H9 (cell line): ENCODE measurements around the gene PTPN11. TPM values are rescaled to one million over a fixed set of nuclear protein-coding genes. Genes with fewer than 3 reads are reported as not detected.

ENCODE experiments used
- DNase-seq: peaks from one replicate; pipeline ENCODE4 v3.0.0-alpha.2; 2017
- H2AFZ ChIP-seq: one replicate; pipeline ENCODE4 v1.6.1; 2013; ENCODE audit warnings: mild to moderate bottlenecking, low read length, control low read depth, moderate library complexity
- H2AK5ac ChIP-seq: 2 replicates; pipeline ENCODE4 v1.6.1; 2013; ENCODE audit warnings: low read length, control low read depth, mixed read lengths; ENCODE audit not compliant: insufficient read length
- H2BK120ac ChIP-seq: one replicate; pipeline ENCODE4 v1.6.1; 2013; ENCODE audit warnings: low read depth, mild to moderate bottlenecking, low read length, control low read depth, inconsistent platforms; ENCODE audit not compliant: poor library complexity, severe bottlenecking
- H2BK12ac ChIP-seq: 2 replicates; pipeline ENCODE4 v1.6.1; 2013; ENCODE audit warnings: low read length, control low read depth, mixed read lengths, low read depth; ENCODE audit not compliant: insufficient read length
- H2BK15ac ChIP-seq: 2 replicates; pipeline ENCODE4 v1.6.1; 2013; ENCODE audit warnings: low read depth, low read length, control low read depth
- H2BK20ac ChIP-seq: one replicate; pipeline ENCODE4 v1.6.1; 2013; ENCODE audit warnings: low read depth, mild to moderate bottlenecking, low read length, control low read depth, inconsistent platforms; ENCODE audit not compliant: poor library complexity, severe bottlenecking
- H2BK5ac ChIP-seq: 2 replicates; pipeline ENCODE4 v1.6.1; 2013; ENCODE audit warnings: low read length, control low read depth, mixed read lengths; ENCODE audit not compliant: insufficient read length
- H3K14ac ChIP-seq: 2 replicates; pipeline ENCODE4 v1.6.1; 2013; ENCODE audit warnings: low read length, control low read depth; ENCODE audit not compliant: insufficient read depth
- H3K18ac ChIP-seq: 2 replicates; pipeline ENCODE4 v1.6.1; 2013; ENCODE audit warnings: low read depth, mild to moderate bottlenecking, mixed read lengths, low read length, control low read depth; ENCODE audit not compliant: insufficient read length
- H3K23ac ChIP-seq: 2 replicates; pipeline ENCODE4 v1.6.1; 2013; ENCODE audit warnings: low read length, control low read depth, mixed read lengths, low read depth; ENCODE audit not compliant: insufficient read length
- H3K23me2 ChIP-seq: 2 replicates; pipeline ENCODE4 v1.6.1; 2013; ENCODE audit warnings: low read depth, mild to moderate bottlenecking, mixed read lengths, low read length, control low read depth; ENCODE audit not compliant: insufficient read length, poor library complexity, severe bottlenecking
- H3K27ac ChIP-seq: 2 replicates; pipeline ENCODE4 v1.5.1; 2013; ENCODE audit warnings: low read length, control low read depth, mixed read lengths, low read depth; ENCODE audit not compliant: insufficient read length
- H3K27me3 ChIP-seq: 2 replicates; pipeline ENCODE4 v1.6.1; 2013; ENCODE audit warnings: low read length, control low read depth, inconsistent platforms; ENCODE audit not compliant: insufficient read depth
- H3K4ac ChIP-seq: 2 replicates; pipeline ENCODE4 v1.6.1; 2013; ENCODE audit warnings: low read depth, mild to moderate bottlenecking, control low read depth, inconsistent platforms, low read length, moderate library complexity
- H3K4me1 ChIP-seq: 2 replicates; pipeline ENCODE4 v1.6.1; 2013; ENCODE audit warnings: low read length, control low read depth, inconsistent platforms; ENCODE audit not compliant: insufficient read depth
- H3K4me2 ChIP-seq: 2 replicates; pipeline ENCODE4 v1.6.1; 2013; ENCODE audit warnings: low read length, control low read depth, mixed read lengths; ENCODE audit not compliant: insufficient read length, insufficient read depth
- H3K56ac ChIP-seq: 2 replicates; pipeline ENCODE4 v1.6.1; 2013; ENCODE audit warnings: low read depth, mild to moderate bottlenecking, mixed read lengths, low read length, control low read depth; ENCODE audit not compliant: insufficient read length
- H3K79me1 ChIP-seq: 2 replicates; pipeline ENCODE4 v1.6.1; 2013; ENCODE audit warnings: low read depth, mild to moderate bottlenecking, moderate library complexity, low read length, control low read depth, inconsistent platforms; ENCODE audit not compliant: insufficient read depth, poor library complexity, severe bottlenecking
- H3K79me2 ChIP-seq: 2 replicates; pipeline ENCODE4 v1.6.1; 2013; ENCODE audit warnings: low read length, control low read depth, inconsistent platforms; ENCODE audit not compliant: insufficient read depth
- H3K9ac ChIP-seq: 2 replicates; pipeline ENCODE4 v1.6.1; 2013; ENCODE audit warnings: low read length, control low read depth, mixed read lengths; ENCODE audit not compliant: insufficient read length; ENCODE audit errors: extremely low read depth
- H3K9me3 ChIP-seq: one replicate; pipeline ENCODE4 v1.6.1; 2013; ENCODE audit warnings: low read depth, low read length, inconsistent platforms; ENCODE audit not compliant: control insufficient read depth
- H3T11ph ChIP-seq: one replicate; pipeline ENCODE4 v1.6.1; 2013; ENCODE audit warnings: mild to moderate bottlenecking, low read length, control low read depth, inconsistent platforms
- H4K20me1 ChIP-seq: one replicate; pipeline ENCODE4 v1.6.1; 2013; ENCODE audit not compliant: control insufficient read depth, insufficient read length, insufficient read depth
- H4K5ac ChIP-seq: 2 replicates; pipeline ENCODE4 v1.6.1; 2013; ENCODE audit warnings: low read depth, mild to moderate bottlenecking, mixed read lengths, low read length, control low read depth; ENCODE audit not compliant: insufficient read length
- H4K8ac ChIP-seq: replicated peaks from 2 replicates; pipeline ENCODE4 v1.6.1; 2013; ENCODE audit warnings: low read length, control low read depth, mixed read lengths, low read depth; ENCODE audit not compliant: insufficient read length
- H4K91ac ChIP-seq: 2 replicates; pipeline ENCODE4 v1.6.1; 2013; ENCODE audit warnings: low read depth, mild to moderate bottlenecking, moderate library complexity, mixed read lengths, low read length, control low read depth; ENCODE audit not compliant: insufficient read length
- H3K27ac Mint-ChIP-seq, 3 experiments: 2 replicates in 2 of 3; 3 replicates in 1 of 3; pipeline ENCODE4 v1.8.0; 2020 to 2021; ENCODE audit warnings: mixed read lengths in 3 of 3, mild to moderate bottlenecking in 1 of 3, moderate library complexity in 1 of 3
- H3K27me3 Mint-ChIP-seq: 2 replicates; pipeline ENCODE4 v1.8.0; 2021; ENCODE audit warnings: low read depth, mild to moderate bottlenecking, moderate library complexity, mixed read lengths
- H3K36me3 Mint-ChIP-seq, 3 experiments: 2 replicates in 2 of 3; 3 replicates in 1 of 3; pipeline ENCODE4 v1.8.0; 2020 to 2021; ENCODE audit warnings: low read depth in 3 of 3, mixed read lengths in 3 of 3; ENCODE audit not compliant: insufficient read depth in 1 of 3
- H3K4me1 Mint-ChIP-seq, 2 experiments: 2 replicates each; pipeline ENCODE4 v1.8.0; 2020; ENCODE audit warnings: mixed read lengths in 2 of 2
- H3K4me3 Mint-ChIP-seq, 2 experiments: 2 replicates in 1 of 2; 3 replicates in 1 of 2; pipeline ENCODE4 v1.8.0; 2020 to 2021; ENCODE audit warnings: mild to moderate bottlenecking in 2 of 2, mixed read lengths in 2 of 2, moderate library complexity in 1 of 2
- H3K9me3 Mint-ChIP-seq, 2 experiments: 2 replicates in 1 of 2; 3 replicates in 1 of 2; pipeline ENCODE4 v1.8.0; 2020; ENCODE audit warnings: mild to moderate bottlenecking in 2 of 2, mixed read lengths in 2 of 2, moderate library complexity in 1 of 2
- WGBS: extraction: QIAGEN DNeasy Blood & Tissue Kit; methylation state at CpG from one replicate; pipeline ENCODE4 v1.1.7; 2013; ENCODE audit warnings: missing lambda C conversion rate, low lambda C conversion rate, mixed read lengths; ENCODE audit not compliant: insufficient read length; ENCODE audit errors: extremely low coverage; 5-methylcytosine and 5-hydroxymethylcytosine counted together
- total RNA-seq: library from RNA; stranded (reverse); gene quantifications from 2 replicates; pipeline ENCODE4 v1.2.1, GENCODE V29; 2021
- TF ChIP-seq, protein P1 (sequence below): fragments of 200-600 bp; sonication (generic); conservative IDR thresholded peaks from 3 replicates; pipeline ENCODE4 v1.8.0; 2021; ENCODE audit warnings: antibody characterized with exemption, mild to moderate bottlenecking

Gene PTPN11
- total RNA-seq, 1 experiment from 2014 or later, result 112 TPM

DNA sequence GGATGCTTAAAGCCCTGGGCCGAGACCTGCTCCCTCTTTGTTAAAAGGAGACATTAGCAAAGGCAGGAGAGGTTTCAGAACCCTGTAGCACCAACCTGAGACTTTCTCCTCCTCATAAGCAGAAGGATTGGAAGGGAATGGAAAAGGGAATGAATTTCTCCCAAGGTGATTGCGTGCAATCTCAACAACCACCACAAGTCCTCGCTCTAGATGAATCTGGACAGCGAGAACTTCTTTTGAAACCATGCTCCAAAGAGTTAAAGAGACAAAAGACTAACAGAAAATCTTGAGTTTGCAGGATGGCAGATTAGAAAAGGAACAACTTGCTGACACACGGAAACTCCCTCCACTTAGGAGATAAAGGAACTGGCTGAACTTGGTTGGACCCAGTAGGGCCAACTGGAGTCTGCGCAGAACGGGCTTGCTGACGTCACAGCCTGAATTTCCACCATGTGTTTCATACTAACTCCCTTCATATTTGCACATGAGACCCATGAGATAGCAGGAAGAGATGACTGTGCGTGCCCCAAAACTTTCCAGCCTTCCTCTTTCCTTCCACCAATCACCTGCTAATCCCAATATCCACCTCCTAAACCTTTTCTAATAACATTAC, 137.0 kb downstream of the PTPN11 start:
- TF ChIP-seq, protein P1, sequence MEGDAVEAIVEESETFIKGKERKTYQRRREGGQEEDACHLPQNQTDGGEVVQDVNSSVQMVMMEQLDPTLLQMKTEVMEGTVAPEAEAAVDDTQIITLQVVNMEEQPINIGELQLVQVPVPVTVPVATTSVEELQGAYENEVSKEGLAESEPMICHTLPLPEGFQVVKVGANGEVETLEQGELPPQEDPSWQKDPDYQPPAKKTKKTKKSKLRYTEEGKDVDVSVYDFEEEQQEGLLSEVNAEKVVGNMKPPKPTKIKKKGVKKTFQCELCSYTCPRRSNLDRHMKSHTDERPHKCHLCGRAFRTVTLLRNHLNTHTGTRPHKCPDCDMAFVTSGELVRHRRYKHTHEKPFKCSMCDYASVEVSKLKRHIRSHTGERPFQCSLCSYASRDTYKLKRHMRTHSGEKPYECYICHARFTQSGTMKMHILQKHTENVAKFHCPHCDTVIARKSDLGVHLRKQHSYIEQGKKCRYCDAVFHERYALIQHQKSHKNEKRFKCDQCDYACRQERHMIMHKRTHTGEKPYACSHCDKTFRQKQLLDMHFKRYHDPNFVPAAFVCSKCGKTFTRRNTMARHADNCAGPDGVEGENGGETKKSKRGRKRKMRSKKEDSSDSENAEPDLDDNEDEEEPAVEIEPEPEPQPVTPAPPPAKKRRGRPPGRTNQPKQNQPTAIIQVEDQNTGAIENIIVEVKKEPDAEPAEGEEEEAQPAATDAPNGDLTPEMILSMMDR, result peak; percentile 45; the same call in 2 of the 3 replicates
- H3K14ac ChIP-seq, result no peak overlapping the region
- H3K9ac ChIP-seq, result no peak overlapping the region
- H4K5ac ChIP-seq, result no peak overlapping the region
- H3K79me1 ChIP-seq, result no peaks in the 10 kb centered on the region
- H2BK15ac ChIP-seq, result no peak overlapping the region
- no peak overlapping the region for H2AK5ac ChIP-seq
- DNase-seq, result no peak
- H3K4me2 ChIP-seq, result no peak overlapping the region
- Mint-ChIP-seq H3K9me3 (peaks cover 0 to 9% of the 10 kb centered on the region in 2 experiments; a peak in 4 of 5 replicates), H3K27me3 (peaks cover 10% of the 10 kb centered on the region), H3K4me1 (peaks cover 9 to 12% of the 10 kb centered on the region in 2 experiments), H3K36me3 (peaks cover 0 to 9% (median 2%) of the 10 kb centered on the region in 3 experiments; a peak in 3 of 7 replicates), H3K27ac (no peak overlapping the region), H3K4me3 (no peak overlapping the region)
- no peak overlapping the region for H2BK5ac ChIP-seq
- no peaks in the 10 kb centered on the region; the same call in 1 of the 2 replicates for H3K27me3 ChIP-seq
- H4K20me1 ChIP-seq, result no peaks in the 10 kb centered on the region
- no peaks in the 10 kb centered on the region for H3K4me1 ChIP-seq
- H2BK20ac ChIP-seq, result no peak overlapping the region
- H3K18ac ChIP-seq, result no peak overlapping the region
- H4K91ac ChIP-seq, result no peak overlapping the region
- H2BK12ac ChIP-seq, result no peak overlapping the region
- H3T11ph ChIP-seq, result no peak overlapping the region
- no peak overlapping the region for H2AFZ ChIP-seq
- no peaks in the 10 kb centered on the region for H3K79me2 ChIP-seq
- no peaks in the 10 kb centered on the region for H3K23me2 ChIP-seq
- no peak overlapping the region for H4K8ac ChIP-seq
- no peaks in the 10 kb centered on the region for H3K9me3 ChIP-seq
- WGBS, result no CpG with 5 or more reads among the region's 9 CpGs
- H3K4ac ChIP-seq, result no peak overlapping the region
- no peak overlapping the region for H3K23ac ChIP-seq
- H3K27ac ChIP-seq, result no peak overlapping the region
- H3K56ac ChIP-seq, result no peak overlapping the region
- no peak overlapping the region for H2BK120ac ChIP-seq
